GM18505 (cell line): ENCODE data around the gene KCNK15.
"Not testable (repeated sequence)": the region's sequence is repeated elsewhere in the genome, so short reads cannot be mapped to it uniquely, and the experiment has no call there.

Experiments used
- ATAC-seq: cut with Tn5 transposase; IDR thresholded peaks from one replicate; pipeline ENCODE4 v1.9.1; 2021; ENCODE audit not compliant: unreplicated experiment
- POLR2A ChIP-seq: IDR thresholded peaks from 4 replicates; pipeline ENCODE4 v1.6.1; 2011; ENCODE audit warnings: borderline replicate concordance; ENCODE audit not compliant: insufficient read depth, insufficient read length; ENCODE audit errors: extremely low read depth

The KCNK15 gene

DNA sequence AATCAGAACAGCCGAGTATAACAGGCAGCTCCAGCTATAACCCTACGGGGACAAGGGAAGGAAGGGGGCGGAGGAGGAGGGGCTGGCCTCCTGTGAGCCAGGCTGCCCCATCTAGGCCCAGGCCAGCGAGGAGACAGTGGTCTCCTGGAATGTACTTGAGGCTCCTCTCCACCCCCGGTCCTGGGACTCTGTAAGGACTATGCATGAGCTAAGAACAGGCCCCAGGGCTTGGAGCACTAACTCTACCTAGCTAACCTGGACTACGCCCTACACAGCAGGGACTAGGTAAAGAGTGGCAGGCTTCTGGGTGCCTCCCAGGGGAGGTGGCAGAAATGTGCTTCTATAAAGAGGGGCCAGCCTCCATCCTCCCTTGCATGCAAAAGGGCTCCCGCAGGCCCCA, 8.9 kb downstream of the KCNK15 start:
- no peak for ATAC-seq
- TF ChIP-seq POLR2A, result no peak

GRCh38 chr20:44756011-44756688, 10.5 kb downstream of the KCNK15 start:
- no peak for ATAC-seq
- TF ChIP-seq POLR2A, result no peak

DNA sequence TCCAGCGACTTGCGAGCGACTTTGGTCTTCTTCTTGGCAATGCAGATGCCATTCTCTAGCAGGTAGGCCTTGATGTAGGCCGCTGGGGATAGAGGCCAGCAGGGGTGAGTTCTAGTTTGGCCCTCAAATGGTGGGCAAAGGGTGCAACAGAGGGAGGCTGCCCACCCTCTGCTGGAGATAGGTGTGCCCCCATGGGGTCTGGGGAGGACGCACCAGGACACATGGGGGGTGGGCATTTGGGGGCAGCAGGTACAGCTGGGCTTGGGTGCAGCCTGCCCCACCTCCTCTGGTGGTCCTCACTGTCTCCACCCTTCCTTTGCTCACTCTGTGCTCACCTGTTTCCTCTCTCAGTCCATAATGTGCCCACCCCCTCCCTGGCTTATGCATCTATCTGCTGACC, 11.3 kb downstream of the KCNK15 start:
- ATAC-seq, result no peak
- TF ChIP-seq POLR2A, result no peak

DNA sequence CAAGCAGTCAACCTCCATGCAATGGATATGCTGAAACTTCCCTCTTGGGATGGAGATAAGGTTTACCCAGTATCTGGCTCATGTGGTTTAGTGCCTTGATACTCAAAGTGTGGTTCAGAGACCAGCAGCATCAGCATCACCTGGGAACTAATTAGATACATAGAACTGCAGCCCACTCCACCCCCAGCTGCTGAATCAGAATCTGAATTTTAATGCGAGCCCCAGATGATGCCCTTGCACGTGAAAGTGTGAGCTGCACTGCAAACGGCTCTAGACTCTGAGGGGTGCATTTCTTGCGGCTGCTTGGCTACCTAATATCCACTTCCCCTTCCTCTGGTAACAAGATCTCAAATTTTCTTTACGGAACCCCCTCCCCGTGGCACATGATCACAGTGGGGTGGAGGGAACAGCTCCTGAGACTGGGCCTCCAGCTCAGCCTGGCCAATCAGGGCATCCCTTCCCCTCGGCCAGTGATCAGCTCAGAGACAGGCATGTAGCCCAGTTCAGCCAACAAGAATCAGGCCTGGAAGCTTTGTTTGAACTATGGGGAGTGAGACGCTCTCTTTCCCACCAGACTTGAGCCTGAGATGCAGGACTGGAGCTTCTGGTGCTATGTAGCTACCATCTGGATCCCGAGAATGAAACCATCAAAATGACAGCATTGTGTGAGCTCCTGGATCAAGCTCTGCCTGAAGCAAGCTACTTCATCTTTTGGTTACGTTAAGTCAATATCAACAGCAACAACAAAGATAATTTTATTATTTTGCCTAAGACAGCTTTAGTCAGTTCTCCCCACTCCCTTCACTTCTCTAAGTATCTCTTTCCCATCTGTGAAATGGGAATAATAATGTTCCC, 12.8 kb downstream of the KCNK15 start:
- ATAC-seq, result no peak
- no peak for TF ChIP-seq POLR2A

DNA sequence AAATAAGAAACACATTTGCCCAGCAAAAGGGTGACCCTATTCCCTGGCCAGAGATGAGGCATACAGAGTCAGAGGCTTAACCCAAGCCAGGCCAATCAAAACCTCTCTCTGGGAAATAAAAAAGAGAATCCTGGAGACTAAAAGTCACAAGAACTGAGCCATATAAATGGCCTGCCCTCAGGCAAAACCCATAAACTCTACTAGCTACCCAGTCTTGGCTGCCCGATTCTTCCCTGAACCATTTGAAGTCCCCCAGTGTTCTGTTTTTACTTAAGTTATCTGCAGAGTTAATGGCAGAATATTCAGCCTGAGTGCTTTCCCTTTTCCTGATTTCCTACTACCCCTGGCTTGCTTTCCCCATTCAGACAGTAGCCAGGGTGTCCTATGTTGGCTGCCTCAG, 13.9 kb downstream of the KCNK15 start:
- no peak for ATAC-seq

DNA sequence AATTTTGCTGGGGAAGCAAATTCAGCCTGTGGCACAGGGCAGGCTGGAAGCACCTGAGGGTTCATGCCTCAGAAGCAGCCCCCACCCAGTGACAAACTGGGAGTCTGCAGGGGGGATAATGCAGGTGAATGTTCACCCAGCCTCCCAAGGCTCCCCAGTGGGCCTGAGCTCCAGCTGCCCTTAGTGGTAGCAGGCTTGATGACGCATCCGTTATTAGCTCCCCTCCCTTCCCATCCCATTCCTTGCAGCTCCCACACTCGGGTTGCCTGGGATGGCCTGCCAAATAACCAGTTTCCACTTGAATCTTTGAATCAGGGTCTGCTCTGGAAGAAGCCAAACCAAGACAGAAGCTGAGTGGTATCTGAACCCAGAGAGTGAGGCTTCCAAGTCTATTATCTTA, 15.8 kb downstream of the KCNK15 start:
- ATAC-seq, result no peak
- no peak for TF ChIP-seq POLR2A

More for the DNA sequence above, 13.9 kb downstream of the KCNK15 start:
- no peak for TF ChIP-seq POLR2A

GRCh38 chr20:44762466-44763140, 16.9 kb downstream of the KCNK15 start:
- ATAC-seq, result no peak
- TF ChIP-seq POLR2A, result no peak

- not testable (repeated sequence) for ATAC-seq
Observed at GRCh38 chr20:44763798-44764197, 18.1 kb downstream of the KCNK15 start.

- TF ChIP-seq POLR2A, result no peak
- ATAC-seq, result no peak
Observed at GRCh38 chr20:44765091-44765490, 19.4 kb downstream of the KCNK15 start.

- ATAC-seq, result no peak
- TF ChIP-seq POLR2A, result no peak
Observed at GRCh38 chr20:44765701-44766347, 20.2 kb downstream of the KCNK15 start.

DNA sequence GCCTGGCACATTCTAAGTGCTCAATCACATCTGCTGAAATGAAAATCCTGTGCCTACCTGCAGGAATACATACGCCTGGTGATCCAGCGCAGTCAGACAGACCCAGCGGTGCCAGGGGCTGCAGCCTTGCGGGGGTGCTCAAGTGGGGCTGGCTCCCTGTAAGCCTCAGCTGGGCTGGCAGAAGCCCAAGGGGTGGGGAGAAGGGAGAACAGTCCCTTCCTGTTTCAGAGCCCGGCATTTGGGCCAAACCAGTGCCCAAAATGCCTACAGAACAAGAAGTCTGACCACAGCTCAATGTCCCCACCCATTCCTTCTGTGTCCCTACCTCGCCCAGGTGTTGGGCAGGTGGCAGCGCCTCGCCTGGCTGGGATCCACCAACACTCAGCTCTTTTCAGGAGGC, 22.6 kb downstream of the KCNK15 start:
- no peak for ATAC-seq
- no peak for TF ChIP-seq POLR2A

DNA sequence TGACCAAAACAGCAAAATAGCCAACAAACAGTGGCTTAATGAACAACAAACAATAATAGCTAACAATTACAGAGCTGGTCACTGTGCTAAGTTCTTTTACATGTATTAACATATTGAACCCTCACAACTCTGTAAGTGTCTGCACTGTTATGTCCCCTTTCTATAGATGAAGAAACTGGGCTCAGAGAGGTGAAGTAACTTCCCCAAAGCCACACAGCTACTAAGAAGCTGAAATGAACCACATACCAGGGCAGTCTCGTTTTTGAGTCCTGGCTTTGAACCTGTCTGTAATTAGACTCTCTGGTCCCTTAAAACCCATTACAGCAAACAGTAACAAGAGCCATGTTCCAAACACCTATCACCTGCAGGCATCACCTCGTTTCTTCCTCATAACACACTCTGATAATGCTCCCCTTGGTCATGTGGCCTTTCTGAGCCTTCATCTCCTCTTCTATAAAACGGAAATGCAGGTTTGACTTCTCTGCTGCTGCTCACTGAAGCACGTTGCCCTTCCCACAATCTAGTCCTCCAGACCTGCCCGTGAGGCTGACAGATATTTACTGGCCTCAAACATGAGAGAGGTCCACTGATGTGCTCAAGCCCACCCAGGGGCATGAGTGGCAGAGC, 23.3 kb downstream of the KCNK15 start:
- TF ChIP-seq POLR2A, result no peak
- no peak for ATAC-seq

GRCh38 chr20:44769481-44769863, 23.8 kb downstream of the KCNK15 start:
- ATAC-seq, result no peak
- no peak for TF ChIP-seq POLR2A

- no peak for TF ChIP-seq POLR2A
- no peak for ATAC-seq
Observed at GRCh38 chr20:44770484-44771171, 25.0 kb downstream of the KCNK15 start.
